UCSD-AML1 (cell line): Measurements from ENCODE around the gene UTS2R.
"Not testable (repeated sequence)": the region's sequence is repeated elsewhere in the genome, so short reads cannot be mapped to it uniquely, and the experiment has no call there.

Experiments
- DNase-seq: peaks from one replicate; lab custom pipeline; 2025; ENCODE audit not compliant: unreplicated experiment; lab: John Stamatoyannopoulos, UW

The UTS2R gene

GRCh38 chr17:82334204-82334621, 37.4 kb upstream of the UTS2R start:
- no peak for DNase-seq

- DNase-seq, result peak; percentile 37
These were observed 36.8 kb upstream of the UTS2R start for GRCh38 chr17:82334622-82335394.

GRCh38 chr17:82338858-82339633, 32.5 kb upstream of the UTS2R start:
- no peak for DNase-seq

- peak; percentile 27 for DNase-seq
These were observed 31.7 kb upstream of the UTS2R start for GRCh38 chr17:82339634-82340580.

GRCh38 chr17:82342361-82343079, 29.0 kb upstream of the UTS2R start:
- no peak for DNase-seq

GRCh38 chr17:82343560-82343959, 28.0 kb upstream of the UTS2R start:
- no peak for DNase-seq

- DNase-seq, result no peak
These were observed 27.2 kb upstream of the UTS2R start for GRCh38 chr17:82344175-82344907.

- DNase-seq, result no peak
These were observed 26.2 kb upstream of the UTS2R start for GRCh38 chr17:82345151-82345976.

GRCh38 chr17:82346342-82347300, 24.9 kb upstream of the UTS2R start:
- peak; percentile 28 for DNase-seq

GRCh38 chr17:82347994-82348393, 23.6 kb upstream of the UTS2R start:
- not testable (repeated sequence) for DNase-seq

GRCh38 chr17:82348434-82348833, 23.1 kb upstream of the UTS2R start:
- DNase-seq, result no peak

- no peak for DNase-seq
These were observed 22.7 kb upstream of the UTS2R start for GRCh38 chr17:82348866-82349265.

- no peak for DNase-seq
These were observed 22.3 kb upstream of the UTS2R start for GRCh38 chr17:82349287-82349701.

GRCh38 chr17:82350182-82351030, 21.2 kb upstream of the UTS2R start:
- peak; percentile 70 for DNase-seq

- no peak for DNase-seq
These were observed 20.3 kb upstream of the UTS2R start for GRCh38 chr17:82351254-82351712.

- peak; percentile 81 for DNase-seq
These were observed 19.7 kb upstream of the UTS2R start for GRCh38 chr17:82351713-82352488.
